ENCODE results near the gene MYH9. TPM values are rescaled to one million over a fixed set of nuclear protein-coding genes. Genes with fewer than 3 reads are reported as not detected.
A peak's percentile ranks its signal among the peaks of the same experiment; 100 is the strongest.

MYH9 gene
- total RNA-seq, 2 experiments from 2014 or later: 624 to 679 TPM

GRCh38 chr22:36301851-36302250, 85.9 kb downstream of the MYH9 start:
- ATAC-seq (no peak), DNase-seq (no peak)
- Mint-ChIP-seq H3K27ac (peak overlapping the region; percentile 54), H3K27me3 (no peaks in the 10 kb centered on the region), H3K4me1 (ENCODE audit: low read depth) (peaks cover 6% of the 10 kb centered on the region), H3K36me3 (ENCODE audit: low read depth) (peaks cover 79% of the 10 kb centered on the region), H3K9me3 (no peaks in the 10 kb centered on the region), H3K4me3 (no peak overlapping the region)
- no peak for TF ChIP-seq CTCF (IDR thresholded peaks at IDR 0.05)
- ChIA-PET POLR2A (interaction anchor here (0.6 to 2.8 kb wide), 8 partner anchors 10 to 1814 kb away, joined by 3 to 12 read pairs (median 4); partner anchors contain the start of gene TXN2), CTCF (interaction anchor here (0.6 to 10.8 kb wide), 38 partner anchors 9 to 221 kb away, joined by 3 to 152 read pairs (median 6); partner anchors contain the start of gene APOL2)
- intact Hi-C loops (cut with micrococcal nuclease): loop anchor here (1.0 kb wide), 1 partner anchor 168 kb away; no protein-coding TSS in a partner anchor

- peak; percentile 93 for ATAC-seq
- TF ChIP-seq CTCF (IDR thresholded peaks at IDR 0.05): peak; percentile 94
- ChIA-PET POLR2A (interaction anchor here (0.6 to 2.8 kb wide), 9 partner anchors 10 to 1814 kb away, joined by 3 to 12 read pairs (median 4); partner anchors contain the start of gene TXN2), CTCF (interaction anchor here (0.6 to 10.8 kb wide), 50 partner anchors 9 to 236 kb away, joined by 3 to 152 read pairs (median 5); partner anchors contain the start of gene APOL2)
- Mint-ChIP-seq H3K4me3 (no peak overlapping the region), H3K9me3 (no peaks in the 10 kb centered on the region), H3K27me3 (no peaks in the 10 kb centered on the region), H3K36me3 (ENCODE audit: low read depth) (peaks cover 77% of the 10 kb centered on the region), H3K27ac (peak overlapping the region; percentile 54), H3K4me1 (ENCODE audit: low read depth) (peaks cover 6% of the 10 kb centered on the region)
- intact Hi-C loops (cut with micrococcal nuclease): loop anchor here (1.0 kb wide), 1 partner anchor 169 kb away; no protein-coding TSS in a partner anchor
- peak; percentile 87 for DNase-seq
Observed at GRCh38 chr22:36301384-36301828, 86.4 kb downstream of the MYH9 start.

DNA sequence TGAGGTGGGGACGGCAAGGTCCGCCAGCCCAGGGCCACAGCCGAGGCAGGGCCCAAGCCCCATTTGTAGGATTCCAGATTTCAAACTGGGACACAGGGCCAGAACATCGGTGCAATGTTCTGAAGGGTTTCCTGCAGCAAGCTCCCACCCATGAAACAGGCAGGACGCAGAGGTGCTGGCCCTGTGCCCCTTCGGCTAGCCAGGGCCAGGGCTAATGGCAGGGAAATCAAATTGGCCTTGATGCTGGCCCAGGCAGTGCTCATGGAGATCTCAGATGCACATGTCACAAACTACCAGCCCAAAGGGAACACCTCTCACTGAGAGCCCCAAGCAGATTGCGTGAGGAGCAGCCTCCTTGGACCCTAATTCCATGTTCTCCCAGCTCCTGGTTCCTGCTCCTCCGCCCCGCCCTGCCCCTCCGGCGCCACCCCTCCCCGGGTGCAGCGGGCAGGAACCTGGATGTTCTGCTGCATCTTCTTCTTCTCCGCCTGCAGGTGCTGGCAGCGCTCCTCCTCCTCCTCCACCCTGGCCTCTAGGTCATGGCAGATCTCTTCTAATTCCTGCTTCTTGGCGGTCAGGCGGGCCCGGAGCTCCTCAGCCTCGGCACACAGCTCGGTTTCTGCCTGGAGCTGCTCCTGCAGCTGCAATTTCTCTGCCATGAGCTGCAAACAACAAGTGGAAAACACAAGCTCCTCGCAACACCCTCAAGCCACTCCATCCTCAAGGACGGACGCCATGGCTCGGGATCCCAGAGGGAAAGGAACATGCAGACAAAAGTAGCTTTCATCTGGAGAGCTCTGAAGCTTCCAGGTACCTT, 87.2 kb downstream of the MYH9 start:
- Mint-ChIP-seq H3K36me3 (ENCODE audit: low read depth) (peaks cover 75% of the 10 kb centered on the region), H3K27ac (peak overlapping the region; percentile 54), H3K4me3 (no peak overlapping the region), H3K4me1 (ENCODE audit: low read depth) (peaks cover 6% of the 10 kb centered on the region), H3K9me3 (no peaks in the 10 kb centered on the region), H3K27me3 (no peaks in the 10 kb centered on the region)
- no peak for TF ChIP-seq CTCF (IDR thresholded peaks at IDR 0.05)
- intact Hi-C loops (cut with micrococcal nuclease): loop anchor here (1.0 kb wide), 1 partner anchor 170 kb away; no protein-coding TSS in a partner anchor
- CTCF ChIA-PET: interaction anchor here (0.7 to 10.8 kb wide), 46 partner anchors 8 to 235 kb away, joined by 3 to 152 read pairs (median 5); partner anchors contain the start of gene APOL2
- POLR2A ChIA-PET: interaction anchor here (0.7 to 2.8 kb wide), 12 partner anchors 11 to 228 kb away, joined by 3 to 12 read pairs (median 4); partner anchors contain the start of genes EIF3D and TXN2
- ATAC-seq (no peak), DNase-seq (no peak)

DNA sequence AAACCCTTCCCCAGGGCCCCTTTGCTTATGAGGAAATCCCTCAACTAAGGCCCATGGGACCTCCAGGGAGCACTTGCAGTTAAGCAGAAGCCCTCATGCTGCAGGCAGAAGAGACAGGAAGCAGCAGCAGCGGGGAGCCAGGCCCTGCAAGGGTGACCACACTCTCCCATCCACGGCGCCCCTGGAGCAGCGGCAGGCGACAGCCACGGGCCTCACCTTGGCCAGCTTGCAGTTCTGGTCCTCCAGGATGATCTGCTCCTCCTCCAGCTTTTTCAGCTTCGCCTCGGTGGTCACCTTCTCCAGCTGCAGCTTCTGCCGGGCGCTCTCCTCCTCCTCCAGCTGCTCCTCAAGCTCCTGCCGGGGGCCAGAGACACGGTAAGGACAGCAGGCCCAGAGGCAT, 87.9 kb downstream of the MYH9 start:
- CTCF ChIA-PET: interaction anchor here (1.4 to 10.8 kb wide), 8 partner anchors 11 to 186 kb away, joined by 7 to 152 read pairs (median 46); no protein-coding TSS in a partner anchor
- POLR2A ChIA-PET: interaction anchor here (1.0 to 1.9 kb wide), 7 partner anchors 13 to 229 kb away, joined by 3 to 4 read pairs (median 4); partner anchors contain the start of gene EIF3D
- Mint-ChIP-seq H3K4me3 (no peak overlapping the region), H3K27me3 (no peaks in the 10 kb centered on the region), H3K9me3 (no peaks in the 10 kb centered on the region), H3K27ac (no peak overlapping the region), H3K36me3 (ENCODE audit: low read depth) (peaks cover 75% of the 10 kb centered on the region), H3K4me1 (ENCODE audit: low read depth) (peaks cover 6% of the 10 kb centered on the region)
- DNase-seq (no peak), ATAC-seq (no peak)
- intact Hi-C loops (cut with micrococcal nuclease): no loop called here
- TF ChIP-seq CTCF (IDR thresholded peaks at IDR 0.05): no peak
